HG03159 (cell line): ENCODE data around the gene MAP3K5.
"Not testable (repeated sequence)": the region's sequence is repeated elsewhere in the genome, so short reads cannot be mapped to it uniquely, and the experiment has no call there.

Experiments
- ATAC-seq: cut with Tn5 transposase; IDR thresholded peaks from one replicate; pipeline ENCODE4 v1.9.1; 2021; ENCODE audit warnings: mild to moderate bottlenecking, moderate library complexity; ENCODE audit not compliant: unreplicated experiment

MAP3K5 gene

GRCh38 chr6:136726837-136727557, 65.3 kb downstream of the MAP3K5 start:
- no peak for ATAC-seq

- no peak for ATAC-seq
Measured at GRCh38 chr6:136725124-136725523, 67.2 kb downstream of the MAP3K5 start.

DNA sequence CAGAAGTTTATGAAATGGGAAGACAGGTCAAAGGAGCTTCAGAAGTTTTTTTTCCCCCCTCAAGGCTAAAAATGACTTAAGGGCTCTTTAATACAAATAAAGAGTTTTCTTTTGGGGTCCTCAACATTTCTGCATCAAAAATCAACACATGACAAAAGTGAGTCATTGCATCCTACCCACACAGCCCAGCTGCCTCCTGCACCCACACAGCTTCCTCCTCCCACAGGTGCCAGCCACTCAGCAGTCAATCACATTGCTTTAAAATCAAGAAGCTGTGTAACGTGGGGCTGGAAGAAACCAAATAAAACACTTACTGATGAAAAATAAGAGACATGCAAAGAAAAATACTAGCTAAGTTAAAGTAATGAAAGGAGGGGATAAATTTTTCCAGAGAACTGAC, 68.5 kb downstream of the MAP3K5 start:
- ATAC-seq = no peak

GRCh38 chr6:136721467-136721866, 70.8 kb downstream of the MAP3K5 start:
- no peak for ATAC-seq

GRCh38 chr6:136720045-136720770, 72.1 kb downstream of the MAP3K5 start:
- peak; percentile 55 for ATAC-seq

DNA sequence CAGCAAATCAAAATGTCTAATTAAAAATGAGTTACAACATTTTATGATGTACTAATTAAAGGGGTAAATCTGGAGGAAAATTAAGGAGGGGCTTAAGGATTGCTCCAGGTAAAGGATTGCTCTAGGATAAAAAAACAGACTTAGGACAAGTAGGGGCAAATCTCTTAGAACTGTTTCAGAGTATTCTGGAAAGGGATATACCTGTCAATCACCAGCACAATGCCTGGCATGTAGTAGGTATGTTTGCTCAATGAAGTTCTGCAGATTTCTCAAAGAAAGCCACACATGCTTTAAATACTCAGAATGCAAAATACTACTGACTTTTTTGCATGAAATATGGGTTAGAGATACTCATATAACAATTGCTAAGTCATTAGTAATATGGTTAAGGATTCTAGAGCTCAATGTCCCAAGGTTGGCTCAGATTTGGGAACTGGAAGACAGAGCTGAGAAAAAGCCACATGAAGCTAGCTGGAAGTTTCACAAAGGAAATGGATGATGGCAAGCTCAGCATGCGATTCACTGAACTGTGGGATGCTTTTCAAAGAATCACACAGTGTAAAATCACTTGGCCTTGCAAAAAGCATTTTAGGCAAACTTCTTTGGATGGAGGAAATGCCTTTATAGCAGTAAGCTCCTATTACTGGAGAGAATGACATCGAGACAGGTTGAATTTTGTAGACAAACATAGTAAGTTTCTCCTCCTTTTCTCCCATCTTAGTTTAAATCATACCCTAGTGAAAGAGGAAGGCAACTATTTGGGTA, 72.8 kb downstream of the MAP3K5 start:
- peak; percentile 37 for ATAC-seq

GRCh38 chr6:136718476-136718875, 73.8 kb downstream of the MAP3K5 start:
- ATAC-seq = no peak

GRCh38 chr6:136717716-136717990, 74.6 kb downstream of the MAP3K5 start:
- ATAC-seq = peak; percentile 4

GRCh38 chr6:136716917-136717715, 75.2 kb downstream of the MAP3K5 start:
- ATAC-seq = peak; percentile 55

DNA sequence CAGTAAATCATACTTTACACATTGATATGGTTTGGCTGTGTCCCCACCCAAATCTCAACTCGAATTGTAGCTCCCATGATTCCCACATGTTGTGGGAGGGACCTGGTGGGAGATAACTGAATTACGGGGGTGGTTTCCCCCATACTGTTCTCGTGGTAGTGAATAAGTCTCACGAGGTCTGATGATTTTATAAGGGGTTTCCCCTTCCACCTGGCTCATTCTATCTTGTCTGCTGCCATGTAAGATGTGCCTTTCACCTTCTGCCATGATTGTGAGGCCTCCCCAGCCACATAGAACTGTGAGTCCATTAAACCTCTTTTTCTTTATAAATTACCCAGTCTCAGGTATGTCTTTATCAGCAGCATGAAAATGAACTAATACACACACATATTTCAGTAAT, 79.6 kb downstream of the MAP3K5 start:
- ATAC-seq = not testable (repeated sequence)

DNA sequence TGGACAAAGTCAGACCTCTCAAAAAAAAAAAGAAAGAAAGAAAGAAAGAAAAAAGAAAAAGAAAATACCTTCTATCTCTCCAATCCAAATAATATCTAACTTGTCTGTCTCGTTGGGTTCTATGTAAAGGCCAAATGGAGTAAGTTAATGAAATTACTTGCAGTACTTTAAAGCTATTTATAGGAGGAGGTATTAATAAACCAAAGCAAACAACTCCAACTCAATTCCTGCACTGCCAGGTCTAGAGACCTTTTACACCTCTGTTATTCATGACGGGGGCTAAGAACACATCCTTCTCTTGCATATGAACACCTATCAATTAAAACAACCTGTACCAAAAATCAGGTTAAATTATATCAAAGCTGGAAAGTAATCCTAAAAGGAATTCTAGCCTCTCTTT, 80.6 kb downstream of the MAP3K5 start:
- ATAC-seq = no peak

DNA sequence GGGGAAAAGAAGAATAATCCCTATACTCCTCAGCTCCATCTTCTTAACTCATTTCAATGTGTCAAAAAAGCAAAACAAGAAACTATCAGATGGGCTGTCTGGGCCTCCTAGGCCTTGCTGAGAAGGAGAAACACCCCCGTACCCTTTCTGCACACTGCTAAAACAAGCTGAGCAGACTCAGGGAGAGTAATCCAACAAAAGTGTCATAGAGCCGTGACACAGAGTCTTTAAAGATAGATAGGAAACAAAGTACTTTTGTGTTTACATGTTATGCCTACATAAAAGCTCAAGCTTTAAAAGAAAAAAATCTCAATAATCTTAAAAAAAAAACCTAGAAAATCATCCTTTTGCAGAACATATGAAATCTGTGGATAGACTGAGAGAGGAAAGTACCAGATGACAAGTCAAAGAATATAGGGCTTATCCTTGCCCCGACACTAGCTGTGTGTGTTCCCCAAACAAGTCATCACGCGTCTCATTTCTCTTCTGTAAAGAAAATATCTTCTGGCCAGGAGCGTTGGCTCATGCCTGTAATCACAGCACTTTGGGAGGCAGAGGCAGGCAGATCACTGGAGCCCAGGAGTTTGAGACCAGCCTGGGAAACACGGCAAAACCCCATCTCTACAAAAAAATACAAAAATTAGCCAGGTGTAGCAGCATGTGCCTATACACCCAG, 81.3 kb downstream of the MAP3K5 start:
- no peak for ATAC-seq

DNA sequence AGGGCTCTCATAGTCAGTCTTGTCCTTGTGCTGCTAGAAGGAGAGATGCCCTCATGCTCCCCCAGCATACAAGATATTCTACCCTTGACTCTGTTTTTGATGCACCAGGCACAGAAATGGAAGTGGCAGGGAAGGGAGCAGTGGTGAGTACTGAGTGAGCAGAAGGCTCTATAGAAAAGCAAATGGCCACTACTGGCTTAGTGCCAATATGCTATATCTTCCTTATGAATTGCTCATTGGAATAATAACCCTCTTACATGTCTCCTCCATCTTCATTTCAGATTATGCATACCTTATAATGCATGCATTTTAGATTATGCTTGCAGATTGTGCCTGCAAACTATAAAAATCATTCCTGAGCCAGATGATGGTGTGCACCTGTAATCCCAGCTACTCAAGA, 82.8 kb downstream of the MAP3K5 start:
- no peak for ATAC-seq

DNA sequence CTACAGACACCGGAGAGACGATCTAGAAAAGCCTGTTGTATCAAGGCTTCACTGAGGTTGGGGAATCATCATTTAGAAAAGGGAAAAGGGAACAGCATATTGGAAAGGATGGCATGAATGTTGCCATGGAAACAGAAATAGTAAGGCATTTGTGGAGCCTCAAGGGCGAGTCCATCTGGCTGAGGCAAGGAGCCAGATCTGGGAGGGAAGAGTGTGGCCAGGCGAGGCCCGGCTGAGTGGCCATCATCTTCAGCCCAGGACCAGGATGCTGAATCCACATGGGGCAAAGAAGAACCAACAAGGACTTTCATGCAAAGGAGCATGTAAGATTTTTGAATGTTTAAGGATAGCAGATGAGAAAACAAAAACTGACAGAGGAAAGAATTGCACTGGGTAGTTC, 85.8 kb downstream of the MAP3K5 start:
- no peak for ATAC-seq

DNA sequence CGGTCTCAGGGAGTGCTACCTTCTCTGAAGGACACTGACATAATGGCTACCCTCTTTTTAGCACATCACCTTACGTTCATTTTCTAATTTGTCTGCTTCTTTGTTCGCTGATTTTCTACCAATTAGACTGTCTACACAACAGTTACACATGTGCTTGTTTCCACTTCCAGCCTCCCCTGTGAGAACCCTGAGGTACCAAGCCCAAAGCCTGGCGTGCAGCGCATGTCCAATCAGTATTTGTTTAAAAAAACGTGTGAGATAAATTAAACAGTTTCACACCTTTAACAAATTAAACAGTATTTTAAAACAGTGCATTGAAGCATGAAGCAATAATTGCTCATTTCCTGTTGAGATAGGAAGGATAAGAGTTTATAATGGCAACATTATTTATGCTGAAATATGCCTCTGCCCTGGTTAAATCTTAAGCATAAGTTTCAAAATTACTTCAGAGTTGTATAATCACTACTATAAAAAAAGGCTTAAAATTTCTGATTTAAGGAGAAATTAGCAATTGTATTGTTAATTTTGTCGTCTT, 88.9 kb downstream of the MAP3K5 start:
- no peak for ATAC-seq

DNA sequence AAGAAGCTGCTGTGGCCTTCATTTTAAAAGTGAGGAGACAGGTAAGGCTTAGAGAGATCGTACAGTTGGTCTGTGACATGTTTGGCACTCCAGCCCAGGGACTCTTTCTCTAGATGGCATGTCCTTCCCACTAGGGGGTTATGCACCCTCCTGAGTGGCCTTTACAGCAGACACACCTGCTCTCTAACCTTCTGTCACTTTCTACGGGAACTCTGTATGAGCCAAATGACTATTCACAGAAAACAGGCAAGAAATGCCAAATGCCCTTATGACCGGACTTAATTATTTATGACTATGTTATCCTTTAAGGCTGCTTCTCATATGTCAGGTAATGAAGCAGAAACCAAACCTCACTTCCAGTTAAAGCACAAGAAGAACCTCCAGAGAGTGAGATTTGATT, 91.2 kb downstream of the MAP3K5 start:
- ATAC-seq = no peak

GRCh38 chr6:136699358-136699757, 92.9 kb downstream of the MAP3K5 start:
- ATAC-seq = no peak

DNA sequence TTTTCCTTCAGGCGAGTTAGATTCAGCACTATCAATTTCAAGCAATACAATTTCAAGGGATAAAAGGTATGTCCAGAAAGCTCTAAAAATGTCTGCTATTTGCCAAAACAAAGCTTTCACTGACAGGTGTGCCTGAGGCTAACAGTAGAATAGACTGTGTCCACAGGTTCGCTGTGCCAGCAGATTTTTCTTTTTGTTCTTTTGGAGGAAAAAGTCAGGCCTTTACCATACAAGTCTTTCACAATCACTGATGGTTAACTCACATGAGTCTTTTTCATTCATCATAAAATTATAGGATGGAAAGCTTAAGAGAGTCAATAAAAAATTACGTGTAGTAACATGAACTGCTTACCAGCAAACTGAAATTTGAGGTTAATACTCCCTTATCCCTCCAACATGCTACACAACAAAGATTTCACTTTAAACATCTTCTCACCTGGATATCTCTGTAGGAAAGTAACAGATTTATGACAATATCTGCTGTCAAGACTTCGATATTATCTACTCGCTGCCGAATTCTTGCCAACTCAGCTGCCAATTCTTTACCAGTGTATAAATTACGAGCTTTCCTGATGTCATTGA, 95.4 kb downstream of the MAP3K5 start:
- no peak for ATAC-seq

- no peak for ATAC-seq
Measured at GRCh38 chr6:136696238-136696637, 96.0 kb downstream of the MAP3K5 start.

DNA sequence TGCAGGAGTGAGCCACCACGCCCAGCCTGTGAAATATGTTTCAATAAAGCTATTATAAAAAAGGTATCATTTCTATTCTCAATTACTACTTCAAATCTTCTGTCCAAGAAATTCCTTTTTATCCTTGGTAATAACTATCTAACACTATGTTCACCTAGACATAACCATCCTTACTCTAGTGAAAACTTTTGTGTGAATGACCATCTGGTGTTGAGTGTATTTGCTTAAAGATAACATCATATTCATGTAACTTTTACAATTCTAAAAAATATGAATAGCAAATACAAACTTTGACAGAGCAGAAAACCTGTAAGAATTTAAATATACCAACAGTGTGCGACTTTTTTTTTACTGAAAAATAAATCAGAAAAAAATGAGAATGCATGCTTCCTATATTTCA, 96.9 kb downstream of the MAP3K5 start:
- ATAC-seq = no peak
